NCI-H526 treated with DMSO at 0.1 percent for 48 hours (cell line): ENCODE results near the gene AACS.
"Not testable (repeated sequence)": the region's sequence is repeated elsewhere in the genome, so short reads cannot be mapped to it uniquely, and the experiment has no call there.

ENCODE experiments used
- DNase-seq: peaks from one replicate; lab custom pipeline; 2025; lab: John Stamatoyannopoulos, UW

The AACS gene

DNA sequence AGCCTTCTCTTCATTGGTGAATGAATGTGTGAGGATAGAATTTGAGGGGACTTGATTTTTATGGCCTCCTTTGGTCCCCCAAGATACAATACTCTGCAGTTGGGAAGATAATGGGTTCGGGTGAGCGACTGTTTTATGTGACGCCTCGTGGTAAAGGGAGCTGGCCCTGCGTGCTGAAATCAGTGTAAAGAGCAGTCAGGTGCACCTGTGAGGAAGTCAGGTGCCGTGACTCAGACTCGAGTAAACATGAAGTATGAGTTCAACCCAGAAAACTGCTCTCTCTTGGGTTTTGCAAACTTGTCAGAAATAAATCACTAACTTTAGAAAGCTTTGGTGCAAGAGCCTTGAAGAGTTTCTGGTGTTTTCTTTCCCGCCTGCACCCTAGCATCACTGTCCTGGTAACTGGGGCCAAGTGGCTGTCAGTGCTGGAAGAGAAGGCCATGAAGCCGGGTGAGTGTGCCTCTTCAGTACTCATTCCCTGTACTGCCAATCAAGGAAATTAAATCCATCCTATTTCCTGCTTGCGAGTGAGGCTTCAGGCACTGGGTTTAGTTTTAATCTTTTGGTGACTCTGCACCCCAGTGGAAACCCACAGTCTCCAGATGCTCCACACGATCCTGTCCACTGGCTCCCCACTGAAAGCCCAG lies 59.2 kb downstream of the AACS start:
- no peak for DNase-seq

DNA sequence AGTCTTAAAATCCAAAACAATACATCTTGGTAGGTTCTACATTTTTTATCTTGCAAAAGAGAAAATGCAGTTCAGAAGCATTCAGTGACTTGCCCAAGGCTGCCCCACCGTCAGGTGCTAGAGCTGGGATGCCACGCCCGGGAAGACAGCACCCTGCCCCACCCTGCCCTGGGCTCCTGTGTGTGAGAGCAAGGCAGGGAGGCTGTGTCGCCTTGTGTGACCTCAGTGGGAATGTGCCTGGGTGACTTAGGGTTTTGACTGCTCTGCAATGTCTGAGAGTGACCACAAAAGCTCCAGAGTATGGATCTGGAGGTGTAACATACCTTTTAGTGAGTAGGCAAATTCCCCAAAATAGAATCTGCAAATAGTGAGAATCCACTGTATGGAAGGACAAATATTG lies 60.0 kb downstream of the AACS start:
- DNase-seq, result no peak

DNA sequence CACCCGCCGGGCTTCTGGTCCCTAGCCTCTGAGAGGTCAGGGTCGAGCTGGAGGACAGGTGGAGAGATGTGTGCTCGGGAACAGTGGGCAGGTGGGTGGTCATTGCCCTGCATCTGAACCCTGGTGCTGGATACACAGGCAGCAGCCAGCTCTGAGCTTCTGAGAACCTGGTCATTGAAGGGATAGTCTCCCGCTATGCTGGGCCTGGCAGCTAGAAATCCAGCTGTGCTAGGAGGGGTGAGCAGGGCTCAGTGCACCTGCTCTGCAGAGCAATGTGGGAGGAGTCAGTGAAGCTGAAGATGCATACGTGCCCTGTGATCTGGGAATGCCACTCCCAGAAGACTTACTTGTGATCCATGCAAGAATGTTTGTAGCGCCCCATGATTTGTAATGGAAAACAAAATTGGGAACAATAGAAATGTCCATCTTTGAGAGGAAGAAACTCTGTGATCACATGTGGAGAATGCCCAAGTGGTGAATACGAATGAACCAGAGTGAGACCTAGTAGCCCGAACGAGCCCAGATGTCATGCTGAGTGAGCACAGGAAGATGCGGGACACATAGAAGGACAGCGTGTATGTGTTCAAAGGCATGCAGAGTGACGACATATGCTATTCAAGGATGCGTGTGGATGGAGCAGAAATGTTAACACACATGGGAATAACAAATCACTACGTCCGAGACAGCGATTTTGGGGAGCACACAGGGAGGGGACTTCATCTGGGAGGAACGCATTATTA lies 63.4 kb downstream of the AACS start:
- DNase-seq, result no peak

DNA sequence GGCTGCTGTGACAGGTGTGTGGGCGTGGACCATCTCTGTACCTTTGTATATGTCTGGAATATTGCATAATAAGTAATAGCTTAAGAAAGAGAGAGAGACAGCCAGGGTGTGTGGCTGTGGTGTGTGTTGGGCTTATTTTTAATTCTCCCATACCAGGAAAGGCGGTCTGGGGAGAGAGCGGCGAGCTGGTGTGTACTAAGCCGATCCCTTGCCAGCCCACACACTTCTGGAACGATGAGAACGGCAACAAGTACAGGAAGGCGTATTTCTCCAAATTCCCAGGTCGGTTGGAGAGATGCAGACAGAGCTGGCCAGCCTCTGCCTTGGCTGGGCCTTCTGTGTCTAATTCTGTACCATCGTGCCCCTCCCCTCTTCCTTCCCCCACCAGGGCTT lies 63.9 kb downstream of the AACS start:
- no peak for DNase-seq

DNA sequence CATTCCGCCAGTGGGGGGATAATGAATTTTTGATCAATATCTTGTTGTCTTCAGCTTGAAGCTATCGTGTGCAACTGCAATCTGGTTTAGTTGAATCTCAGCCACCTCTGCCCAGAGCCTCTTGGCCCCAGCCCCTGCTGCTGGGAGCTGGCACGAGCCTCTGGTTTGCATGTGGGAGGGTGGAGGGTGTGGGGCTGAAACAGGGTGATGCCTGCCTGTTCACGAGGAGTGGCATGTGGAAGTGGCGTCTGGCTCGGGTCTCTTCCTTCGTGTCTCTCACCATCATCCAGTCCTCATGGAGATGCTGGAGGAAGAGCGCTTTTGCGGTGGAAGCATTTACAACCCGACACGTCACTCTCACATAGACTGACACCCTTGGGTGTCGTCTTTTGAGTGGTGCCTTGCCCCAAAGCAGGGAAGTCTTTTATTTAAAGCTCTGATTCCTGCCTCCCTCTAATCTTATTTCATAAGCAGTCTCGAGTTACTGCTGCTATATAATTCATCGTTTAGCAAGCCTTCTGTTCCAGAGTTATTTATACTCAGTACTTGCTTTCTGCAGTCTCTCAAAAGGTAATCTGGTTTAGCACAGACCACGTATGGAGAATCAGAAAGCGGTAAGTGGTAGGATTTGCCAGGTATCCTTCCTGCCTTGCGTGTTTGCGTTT lies 64.5 kb downstream of the AACS start:
- no peak for DNase-seq

DNA sequence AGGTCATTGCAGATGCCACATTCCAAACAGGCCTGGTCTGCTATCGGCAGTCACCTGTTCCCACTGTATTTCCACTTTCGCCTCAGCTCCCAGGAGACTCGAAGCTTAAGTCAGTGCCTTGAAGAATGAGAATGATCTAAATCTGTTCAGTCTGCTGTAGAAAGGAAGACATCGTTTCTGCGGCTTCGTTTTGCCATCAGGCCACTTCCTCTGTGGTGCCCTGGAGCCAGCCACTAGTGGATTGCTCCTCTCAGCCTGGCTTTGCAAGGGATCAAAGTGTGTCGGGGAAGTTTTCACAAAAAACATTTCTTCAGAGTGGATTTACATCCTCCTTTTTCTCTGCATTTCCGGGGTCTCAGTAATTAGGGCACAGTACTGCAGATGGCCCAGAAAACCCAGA lies 66.7 kb downstream of the AACS start:
- no peak for DNase-seq

DNA sequence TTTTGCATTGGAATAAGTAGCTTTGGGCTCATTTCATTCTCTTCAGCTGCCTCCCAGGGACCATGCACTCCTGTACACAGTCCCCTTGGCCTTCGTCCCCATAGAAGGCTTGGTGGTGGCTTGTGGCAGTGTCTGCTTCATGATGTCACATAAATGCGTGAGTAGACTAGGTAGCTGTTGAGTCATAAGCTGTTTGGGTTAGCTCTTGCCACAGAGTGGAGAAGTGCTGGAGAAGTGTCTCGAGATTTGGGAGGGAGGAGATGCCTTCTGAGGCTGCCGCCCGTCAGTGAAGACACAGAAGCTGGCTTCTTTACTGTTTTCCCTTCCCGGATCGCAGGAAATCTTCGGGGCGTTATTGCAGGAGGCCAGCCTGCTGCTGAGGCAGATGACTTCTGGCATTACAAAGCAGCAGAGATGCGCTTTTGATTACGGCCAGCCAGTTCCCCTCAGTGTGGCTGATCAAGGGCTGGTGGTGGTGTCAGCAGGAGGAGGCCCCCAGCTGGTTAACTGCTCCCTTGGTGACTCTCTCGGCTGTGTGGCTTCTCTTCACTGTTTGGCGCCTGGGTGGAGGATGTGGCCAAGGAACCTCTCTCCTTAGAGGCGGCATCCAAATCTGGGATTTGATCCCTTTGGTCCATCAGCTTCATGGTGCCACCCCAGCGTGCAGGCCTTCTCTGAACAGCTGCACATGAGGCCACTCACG lies 67.6 kb downstream of the AACS start:
- DNase-seq, result no peak

DNA sequence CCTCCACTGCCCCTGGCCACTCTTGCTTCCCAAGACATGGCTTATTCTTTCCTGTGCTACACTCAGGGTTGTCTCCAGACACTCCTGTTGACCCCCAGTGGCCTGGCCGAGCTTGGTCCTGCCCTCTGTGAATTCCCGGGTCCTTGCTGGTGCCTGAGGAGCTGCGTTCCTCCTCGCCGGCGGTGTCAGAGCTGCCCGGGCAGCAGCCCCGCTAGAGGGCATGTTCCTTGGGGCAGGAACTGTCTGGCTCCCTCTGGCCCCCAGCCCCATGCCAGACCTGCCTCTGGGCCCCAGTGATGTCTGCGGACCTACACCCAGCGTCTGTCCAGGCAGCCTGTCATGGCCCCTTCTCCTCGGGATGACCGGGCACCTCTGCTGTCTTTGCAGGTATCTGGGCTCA lies 68.4 kb downstream of the AACS start:
- no peak for DNase-seq

DNA sequence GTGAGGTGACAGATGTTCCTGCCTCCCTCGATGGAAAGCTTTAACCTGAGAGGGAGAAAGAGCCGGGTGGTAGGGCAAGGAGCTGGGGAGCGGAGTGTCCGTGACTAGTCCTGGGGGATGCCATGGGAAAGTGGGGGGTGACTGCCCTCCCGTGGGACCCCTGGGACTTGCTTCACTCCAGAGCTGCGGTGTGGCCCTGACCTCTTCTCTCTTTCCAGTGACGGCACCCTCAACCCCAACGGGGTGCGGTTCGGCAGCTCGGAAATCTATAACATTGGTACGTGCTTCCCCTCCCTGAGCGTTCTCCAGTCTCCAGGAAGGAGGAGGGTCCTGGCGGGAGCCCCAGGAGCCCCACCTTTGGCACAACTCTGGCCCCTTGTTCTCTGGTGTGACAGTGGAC lies 69.3 kb downstream of the AACS start:
- DNase-seq, result no peak

DNA sequence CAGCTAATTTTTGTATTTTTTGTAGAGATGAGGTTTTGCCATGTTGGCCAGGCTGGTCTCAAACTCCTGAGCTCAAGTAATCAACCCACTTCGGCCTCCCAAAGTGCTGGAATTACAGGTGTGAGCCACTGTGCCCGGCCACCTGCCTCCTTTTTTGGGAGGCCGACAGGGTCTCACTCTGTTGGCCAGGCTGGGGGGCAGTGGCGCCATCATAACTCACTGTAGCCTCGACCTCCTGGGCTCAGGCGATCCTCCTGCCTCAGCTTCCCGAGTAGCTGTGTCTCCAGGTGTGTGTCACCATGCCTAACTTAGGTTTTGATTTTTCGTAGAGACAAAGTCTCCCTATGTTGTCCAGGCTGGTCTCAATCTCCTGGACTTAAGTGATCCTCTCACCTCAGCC lies 70.7 kb downstream of the AACS start:
- DNase-seq, result no peak

DNA sequence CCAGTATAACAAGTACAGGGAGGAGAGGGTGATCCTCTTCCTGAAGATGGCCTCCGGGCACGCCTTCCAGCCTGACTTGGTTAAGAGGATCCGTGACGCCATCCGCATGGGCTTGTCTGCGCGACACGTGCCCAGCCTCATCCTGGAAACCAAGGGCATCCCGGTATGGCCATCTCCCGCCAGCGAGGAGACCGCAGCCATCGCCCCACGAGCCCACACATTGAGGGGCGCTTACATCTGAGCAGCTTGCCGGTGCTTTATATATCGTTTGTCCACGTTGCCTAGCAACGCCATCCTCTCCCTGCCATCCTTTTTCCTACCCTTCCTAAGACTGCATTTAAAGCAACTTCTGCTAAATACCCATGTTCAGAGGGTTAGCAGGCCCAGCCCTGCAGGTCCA lies 71.5 kb downstream of the AACS start:
- DNase-seq, result no peak

DNA sequence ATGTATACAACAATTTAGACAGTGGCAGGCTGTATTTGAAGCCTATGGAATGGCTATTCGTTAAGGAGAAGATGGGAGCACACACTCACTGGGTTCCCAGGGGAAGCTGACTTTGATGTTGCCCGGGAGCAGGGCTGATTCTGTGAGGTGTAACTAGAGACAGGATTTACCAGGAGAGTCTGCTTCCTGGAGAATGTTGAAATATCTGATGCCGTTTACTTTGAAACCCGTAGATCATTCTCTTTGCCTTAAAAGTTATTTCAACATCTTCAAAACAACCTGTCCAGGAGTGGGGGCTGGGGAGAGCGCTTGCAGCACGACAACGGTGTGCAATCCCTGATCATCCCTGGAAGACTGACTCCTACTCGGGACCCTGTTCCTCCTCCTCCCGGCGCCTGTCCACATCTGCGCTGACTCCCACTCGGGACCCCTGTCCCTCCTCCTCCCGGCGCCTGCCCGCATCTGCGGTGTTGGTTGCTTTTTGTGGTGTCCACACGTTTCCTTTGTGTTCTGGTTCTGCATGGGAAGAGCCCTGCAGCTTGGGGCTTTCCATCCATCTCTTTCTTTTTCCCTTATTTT lies 72.6 kb downstream of the AACS start:
- no peak for DNase-seq

DNA sequence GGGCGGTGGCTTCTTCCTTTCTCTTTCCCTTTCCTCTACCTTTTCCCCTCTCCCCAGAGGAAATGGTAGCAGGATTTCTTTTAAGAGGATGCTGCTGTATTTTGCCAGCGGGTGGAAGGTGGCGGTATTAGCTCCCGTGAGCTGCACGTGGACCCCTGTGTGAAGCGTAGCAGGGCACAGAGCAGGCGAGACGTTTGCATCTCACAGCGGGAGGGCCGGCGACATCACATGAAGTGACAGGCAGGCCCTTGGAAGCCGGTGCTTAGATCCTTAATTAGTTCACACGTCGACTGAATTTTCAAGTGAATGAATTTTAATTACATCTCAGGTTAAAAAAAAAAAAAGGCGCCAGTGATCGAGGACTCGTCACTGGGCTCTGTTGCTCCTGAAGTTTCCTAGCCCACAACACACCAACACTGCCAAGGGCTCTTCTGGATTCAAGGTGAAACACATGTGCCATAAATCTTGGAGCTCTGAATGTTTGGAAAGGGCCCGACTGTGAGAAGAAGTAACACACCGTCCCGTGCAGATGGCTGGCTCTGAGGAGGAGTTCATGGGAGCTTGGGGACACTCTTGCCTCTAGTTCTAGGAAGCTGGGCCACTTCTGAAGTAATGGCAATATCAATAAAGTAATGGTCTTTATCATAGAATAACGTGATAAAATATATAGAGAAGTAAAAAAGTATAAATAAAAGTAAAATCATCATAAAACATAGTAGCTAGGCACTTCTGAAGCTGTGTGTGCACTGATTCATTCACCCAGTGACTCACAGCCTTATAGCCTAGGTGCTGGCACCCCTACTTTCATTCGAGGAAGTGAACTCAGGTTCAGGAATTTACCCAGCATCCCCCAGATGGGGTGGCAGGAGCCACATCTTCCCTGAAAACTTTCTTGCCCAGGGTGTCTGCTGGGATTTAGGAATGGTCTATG lies 75.3 kb downstream of the AACS start:
- no peak for DNase-seq

DNA sequence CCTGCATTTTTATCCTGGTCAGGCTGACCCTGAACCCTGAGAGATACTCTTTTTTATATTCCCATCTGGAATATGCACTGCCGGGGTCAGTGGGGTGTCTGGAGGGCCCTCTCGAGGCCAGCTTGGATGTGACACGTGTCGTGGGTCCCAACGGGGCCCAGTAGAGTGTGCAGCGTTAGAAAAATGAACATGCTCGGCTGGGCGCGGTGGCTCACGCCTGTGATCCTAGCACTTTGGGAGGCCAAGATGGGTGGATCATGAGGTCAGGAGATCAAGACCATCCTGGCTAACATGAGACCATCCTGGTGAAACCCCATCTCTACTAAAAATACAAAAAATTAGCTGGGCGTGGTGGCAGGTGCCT lies 76.0 kb downstream of the AACS start:
- not testable (repeated sequence) for DNase-seq

DNA sequence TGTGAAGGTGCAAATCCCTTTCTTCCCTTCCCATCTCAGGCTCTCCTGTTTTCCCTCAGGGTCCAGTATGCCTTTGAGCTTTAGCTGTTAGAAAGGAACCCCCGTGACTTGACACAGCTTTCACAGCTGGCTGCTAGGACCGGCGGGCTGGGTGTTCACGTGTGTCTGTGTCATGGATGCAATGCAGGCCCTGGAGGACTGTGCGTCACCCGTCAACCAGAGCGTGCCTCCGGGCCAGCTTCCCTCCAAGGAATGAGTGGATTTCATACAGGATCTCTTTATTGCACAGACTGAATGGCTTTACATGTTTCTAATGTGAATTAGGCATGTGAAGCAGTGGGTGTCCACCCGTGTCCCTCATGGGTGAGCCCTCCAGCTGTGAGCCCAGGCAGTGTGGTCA lies 77.4 kb downstream of the AACS start:
- no peak for DNase-seq

DNA sequence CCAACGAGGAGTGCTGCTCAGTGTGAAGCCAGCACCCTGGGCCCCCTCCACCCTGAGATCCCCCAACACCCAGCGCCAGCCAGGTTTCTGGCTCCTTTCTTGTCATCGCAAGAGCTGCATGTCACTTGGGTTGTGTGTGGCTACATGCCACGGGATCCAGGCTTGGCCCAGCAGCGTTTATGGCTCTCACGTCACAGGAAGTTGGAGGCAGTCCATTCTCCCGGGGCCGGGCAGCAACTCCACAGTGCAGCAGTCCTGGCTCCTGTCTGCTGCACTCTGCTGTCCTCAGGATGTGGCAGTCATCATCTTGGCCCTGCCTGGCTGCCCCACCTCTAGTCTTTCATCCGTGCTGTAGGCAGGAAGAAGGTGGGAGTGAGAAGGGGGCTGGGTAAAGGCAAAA lies 78.3 kb downstream of the AACS start:
- DNase-seq, result no peak

DNA sequence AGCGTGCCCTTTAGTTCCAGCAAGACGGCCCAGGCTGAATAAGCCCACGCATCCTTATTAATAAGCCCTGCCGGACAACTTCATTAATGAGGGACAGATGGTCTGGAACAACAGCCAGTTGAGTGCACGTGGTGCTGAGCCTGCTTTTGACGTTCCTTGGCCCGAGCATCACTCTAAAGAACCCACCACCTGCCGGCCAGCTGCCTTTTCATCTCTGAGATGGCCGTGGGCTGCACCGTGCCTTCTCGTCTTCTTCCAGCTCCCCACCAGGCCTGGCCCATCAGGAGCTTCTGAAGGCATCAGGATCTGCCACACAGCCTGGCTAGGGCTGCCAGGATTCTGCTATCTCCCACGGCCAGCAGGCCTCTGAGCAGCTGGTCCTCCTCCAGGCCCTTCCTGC lies 80.0 kb downstream of the AACS start:
- no peak for DNase-seq

DNA sequence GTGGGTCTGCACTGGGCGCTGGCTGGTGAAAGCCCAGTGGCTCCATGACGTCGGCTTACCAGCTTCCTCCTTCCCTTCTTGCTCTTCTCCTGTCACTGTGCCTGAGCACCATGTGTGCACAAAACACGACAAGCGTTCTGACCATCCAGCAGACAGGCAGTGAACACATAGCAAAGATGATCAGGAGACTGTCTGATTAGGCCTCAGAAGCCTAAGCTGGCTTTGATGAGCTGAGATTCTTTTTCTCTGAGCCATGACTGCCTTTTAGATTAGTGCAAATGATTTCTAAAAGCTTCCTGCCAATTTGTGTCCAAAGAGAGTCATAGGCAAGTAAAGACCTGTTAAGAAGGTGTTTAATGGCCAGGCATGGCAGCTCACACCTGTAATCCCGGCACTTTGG lies 83.1 kb downstream of the AACS start:
- DNase-seq, result no peak

DNA sequence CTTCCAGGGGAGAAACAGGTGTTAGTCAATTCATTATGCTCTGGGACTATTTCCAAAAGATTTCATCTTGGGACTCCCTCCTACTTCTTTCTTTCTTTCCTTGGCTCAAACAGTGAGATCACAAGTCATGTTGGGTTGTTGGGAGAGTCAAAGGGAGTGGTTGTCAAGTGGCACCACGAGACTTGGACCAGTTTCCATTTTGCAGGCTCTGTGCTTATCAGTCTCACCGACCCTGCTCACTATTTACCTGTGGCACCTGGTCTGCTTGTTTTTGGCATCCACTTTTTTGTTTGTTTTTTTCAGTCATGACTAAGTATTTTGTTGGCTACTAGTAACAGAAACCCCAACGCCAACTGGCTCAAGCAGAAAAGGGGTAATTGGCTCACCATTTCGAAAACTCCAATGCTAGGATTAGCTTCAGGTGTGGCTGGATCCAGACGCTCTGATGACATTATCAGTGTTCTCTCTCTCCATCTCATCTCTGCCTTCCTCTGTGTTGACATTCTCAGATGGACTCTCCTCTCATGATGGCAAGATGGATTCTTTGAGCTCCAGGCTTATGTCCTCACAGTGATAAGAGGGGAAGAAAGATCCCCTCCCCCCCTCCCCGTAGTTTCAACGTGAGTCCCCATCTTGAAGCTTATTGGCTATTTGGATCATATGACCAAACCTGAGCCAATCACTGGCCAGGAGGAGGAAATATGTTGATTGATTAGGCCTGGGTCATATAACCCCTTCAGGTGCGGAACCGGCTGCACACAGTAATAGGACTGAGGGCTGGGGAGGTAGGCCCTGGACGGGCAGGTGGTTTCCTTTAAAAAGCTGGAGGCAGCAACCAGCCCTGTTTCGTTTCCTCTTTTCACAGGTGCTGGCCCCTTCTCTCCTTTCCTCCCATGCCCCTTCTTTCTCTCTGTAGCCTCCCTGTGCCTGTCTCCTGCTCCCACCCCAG lies 84.2 kb downstream of the AACS start:
- no peak for DNase-seq

DNA sequence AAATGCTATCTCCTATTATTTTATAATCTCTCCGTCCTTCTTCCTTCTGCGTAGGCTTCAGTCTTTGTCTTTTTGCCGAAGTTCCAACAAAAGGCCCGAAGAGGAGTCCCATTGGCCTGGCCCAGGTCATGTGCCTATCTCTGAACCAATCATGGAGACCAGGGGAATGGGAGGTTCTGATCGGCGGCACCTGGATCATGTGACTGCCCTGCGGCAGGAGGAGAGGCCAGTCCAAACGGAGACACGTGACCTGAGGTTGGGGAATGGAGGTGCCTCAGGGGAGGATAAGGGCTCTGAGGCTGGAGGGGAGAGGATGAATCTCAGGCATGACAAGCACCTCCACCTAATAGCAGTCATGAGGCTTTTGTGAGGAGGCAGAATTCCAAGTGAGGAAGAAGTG lies 86.0 kb downstream of the AACS start:
- DNase-seq, result no peak
